Measurements from ENCODE around the gene OR1I1. TPM values are rescaled to one million over a fixed set of nuclear protein-coding genes. Genes with fewer than 3 reads are reported as not detected.
"Not testable (repeated sequence)": the region's sequence is repeated elsewhere in the genome, so short reads cannot be mapped to it uniquely, and the experiment has no call there.

OR1I1 gene
- total RNA-seq, 2 experiments from 2014 or later, result not detected

GRCh38 chr19:15072930-15073647 is 8.9 kb upstream of the OR1I1 start:
- POLR2A ChIA-PET, result no interaction called here
- DNase-seq, result no peak
- Mint-ChIP-seq H3K4me1 (no peaks in the 10 kb centered on the region), H3K4me3 (no peak overlapping the region), H3K9me3 (no peaks in the 10 kb centered on the region), H3K36me3 (no peaks in the 10 kb centered on the region), H3K27ac (no peak overlapping the region), H3K27me3 (peaks cover 4% of the 10 kb centered on the region)
- no peak for ATAC-seq (ENCODE audit: low read depth)

DNA sequence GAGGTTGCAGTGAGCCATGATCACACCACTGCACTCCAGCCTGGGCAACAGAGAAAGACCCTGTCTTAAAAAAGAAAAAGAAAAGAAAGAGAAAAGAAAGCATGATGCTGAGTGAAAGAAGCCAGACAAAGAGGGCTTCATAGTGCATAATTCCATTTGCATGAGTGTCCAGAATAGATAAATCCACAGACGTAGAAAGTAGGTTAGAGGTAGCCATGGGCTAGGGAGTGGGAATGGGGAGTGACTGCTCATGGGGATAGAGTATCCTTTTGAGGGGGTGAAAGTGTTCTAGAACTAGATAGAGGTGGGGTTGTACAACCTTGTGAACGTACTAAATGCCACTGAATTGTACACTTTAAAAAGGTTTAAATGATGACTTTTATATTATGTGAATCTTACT is 7.6 kb upstream of the OR1I1 start:
- no peaks in the 10 kb centered on the region for H3K4me1 Mint-ChIP-seq
- POLR2A ChIA-PET, result no interaction called here

DNA sequence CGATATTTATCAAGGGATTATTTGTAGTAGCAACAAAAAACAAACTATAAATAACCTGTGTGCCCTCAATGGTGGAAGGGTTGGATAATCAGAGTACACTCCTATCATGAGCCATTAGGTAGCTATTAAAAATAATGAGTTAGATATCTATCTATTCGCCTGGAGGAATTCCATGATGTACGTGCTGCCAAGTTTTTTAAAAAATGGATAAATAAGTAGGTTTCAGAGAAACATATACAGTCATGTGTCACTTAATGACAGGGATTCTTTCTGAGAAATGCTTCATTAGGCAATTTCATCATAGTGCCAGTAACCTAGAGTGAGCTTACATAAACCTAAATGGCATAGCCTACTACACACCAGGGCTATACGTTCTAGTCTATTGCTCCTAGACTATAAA is 6.2 kb upstream of the OR1I1 start:
- Mint-ChIP-seq H3K4me1 (no peaks in the 10 kb centered on the region), H3K36me3 (no peaks in the 10 kb centered on the region), H3K27me3 (peaks cover 4% of the 10 kb centered on the region), H3K4me3 (no peak overlapping the region), H3K27ac (no peak overlapping the region), H3K9me3 (no peaks in the 10 kb centered on the region)
- no peak for DNase-seq
- POLR2A ChIA-PET, result no interaction called here
- no peak for ATAC-seq (ENCODE audit: low read depth)

More for the DNA sequence above, 7.6 kb upstream of the OR1I1 start:
- no peak overlapping the region for H3K27ac Mint-ChIP-seq
- no peaks in the 10 kb centered on the region for H3K36me3 Mint-ChIP-seq
- ATAC-seq (ENCODE audit: low read depth), result no peak
- DNase-seq, result no peak
- H3K27me3 Mint-ChIP-seq, result peaks cover 4% of the 10 kb centered on the region
- no peak overlapping the region for H3K4me3 Mint-ChIP-seq
- no peaks in the 10 kb centered on the region for H3K9me3 Mint-ChIP-seq

DNA sequence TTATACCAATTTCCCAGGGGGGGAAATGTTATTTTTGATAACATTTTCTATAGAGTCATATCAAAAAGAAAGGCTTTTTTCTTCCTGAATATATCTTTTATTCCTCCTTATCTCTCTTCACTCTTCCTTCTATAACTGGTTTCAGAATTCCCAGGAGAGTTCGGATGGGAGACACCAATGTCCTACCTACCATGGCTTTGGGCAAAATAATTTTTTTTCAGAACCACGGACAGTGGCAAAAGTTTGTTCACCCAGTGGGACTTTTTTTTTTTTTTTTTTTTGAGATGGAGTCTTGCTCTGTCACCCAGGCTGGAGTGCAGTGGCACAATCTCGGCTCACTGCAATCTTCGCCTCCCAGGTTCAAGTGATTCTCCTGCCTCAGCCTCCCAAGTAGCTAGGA is 2.0 kb upstream of the OR1I1 start:
- H3K9me3 Mint-ChIP-seq; DNase-seq; H3K27me3 Mint-ChIP-seq; POLR2A ChIA-PET; H3K36me3 Mint-ChIP-seq; H3K4me3 Mint-ChIP-seq; ATAC-seq (ENCODE audit: low read depth); H3K27ac Mint-ChIP-seq; H3K4me1 Mint-ChIP-seq: not testable (repeated sequence)

- Mint-ChIP-seq H3K27me3 (peaks cover 6% of the 10 kb centered on the region), H3K36me3 (no peaks in the 10 kb centered on the region), H3K4me1 (no peaks in the 10 kb centered on the region), H3K27ac (no peak overlapping the region), H3K9me3 (no peaks in the 10 kb centered on the region), H3K4me3 (no peak overlapping the region)
- DNase-seq (no peak), ATAC-seq (ENCODE audit: low read depth) (no peak)
- POLR2A ChIA-PET, result no interaction called here
Observed at GRCh38 chr19:15087182-15087581, 5.2 kb downstream of the OR1I1 start.

DNA sequence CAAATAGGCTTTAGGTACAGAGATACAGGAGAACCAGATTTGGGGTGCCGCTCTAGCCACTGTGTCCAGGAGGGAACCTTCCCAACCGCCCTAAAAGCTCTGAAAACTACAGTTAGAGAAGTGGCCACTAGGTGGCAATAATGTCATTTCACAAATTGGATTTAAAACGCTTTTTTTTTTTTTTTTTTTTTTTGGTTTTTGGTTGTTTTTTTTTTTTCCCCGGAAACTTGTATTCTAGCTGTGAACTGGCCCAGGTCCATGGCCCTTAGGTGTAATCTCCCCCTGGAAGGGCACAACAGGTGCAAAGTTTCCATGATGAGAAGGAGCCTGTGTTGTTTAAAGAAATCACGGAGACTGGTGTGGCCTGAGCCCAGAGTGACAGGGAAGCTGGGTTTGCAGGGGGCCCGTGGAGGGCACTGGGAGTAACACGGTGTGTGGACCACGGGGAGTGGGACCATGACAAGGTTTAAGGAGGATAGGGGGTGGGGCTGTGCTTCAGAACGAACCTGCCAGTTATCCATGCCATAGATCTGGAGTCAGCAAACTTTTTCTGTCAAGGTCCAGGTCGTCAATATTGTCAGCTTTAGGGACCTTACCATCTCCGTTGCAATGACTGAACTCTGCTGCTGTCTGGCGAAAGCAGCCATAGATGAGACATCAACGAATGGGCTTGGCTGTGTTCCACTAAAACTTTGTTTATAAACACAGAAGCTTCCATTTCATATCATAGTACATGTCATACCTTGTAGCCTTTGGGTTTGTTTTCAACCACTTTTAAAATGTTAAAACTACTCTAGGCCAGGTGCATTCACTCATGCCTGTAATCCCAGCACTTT is 10.1 kb downstream of the OR1I1 start:
- H3K36me3 Mint-ChIP-seq, result no peaks in the 10 kb centered on the region
- peak; percentile 42 for ATAC-seq (ENCODE audit: low read depth)
- POLR2A ChIA-PET, result interaction anchor here (0.6 to 1.0 kb wide), 3 partner anchors 425 to 1138 kb away, joined by 3 to 4 read pairs (median 3); no protein-coding TSS in a partner anchor
- H3K4me3 Mint-ChIP-seq, result no peak overlapping the region
- H3K27ac Mint-ChIP-seq, result no peak overlapping the region
- no peaks in the 10 kb centered on the region for H3K9me3 Mint-ChIP-seq
- DNase-seq, result no peak
- peaks cover 4% of the 10 kb centered on the region for H3K27me3 Mint-ChIP-seq
- H3K4me1 Mint-ChIP-seq, result no peaks in the 10 kb centered on the region

- POLR2A ChIA-PET, result no interaction called here
- DNase-seq, result no peak
- Mint-ChIP-seq H3K27ac (no peak overlapping the region), H3K4me1 (no peaks in the 10 kb centered on the region), H3K9me3 (no peaks in the 10 kb centered on the region), H3K36me3 (no peaks in the 10 kb centered on the region), H3K27me3 (peaks cover 4% of the 10 kb centered on the region), H3K4me3 (no peak overlapping the region)
- ATAC-seq (ENCODE audit: low read depth), result no peak
Observed at GRCh38 chr19:15093001-15093400, 11.0 kb downstream of the OR1I1 start.

DNA sequence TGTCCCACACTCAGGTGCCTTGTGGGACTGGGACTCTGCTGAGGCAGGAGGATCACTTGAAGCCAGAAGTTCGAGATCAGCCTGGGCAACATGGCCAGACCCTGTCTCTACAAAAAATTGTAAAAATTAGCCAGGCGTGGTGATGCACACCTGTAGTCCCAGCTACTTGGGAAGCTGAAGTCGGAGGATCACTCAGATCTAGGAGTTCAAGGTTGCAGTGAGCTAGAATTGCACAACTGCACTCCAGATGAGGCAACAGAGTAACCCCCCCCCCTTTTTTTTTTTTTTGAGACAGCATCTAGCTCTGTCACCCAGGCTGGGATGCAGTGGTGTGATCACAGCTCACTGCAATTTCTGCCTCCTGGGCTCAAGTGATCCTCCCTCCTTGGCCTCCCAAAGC is 14.2 kb downstream of the OR1I1 start:
- Mint-ChIP-seq H3K4me1 (no peaks in the 10 kb centered on the region), H3K27ac (no peak overlapping the region), H3K9me3 (no peaks in the 10 kb centered on the region), H3K27me3 (no peaks in the 10 kb centered on the region), H3K4me3 (no peak overlapping the region), H3K36me3 (no peaks in the 10 kb centered on the region)
- POLR2A ChIA-PET, result no interaction called here
- ATAC-seq (ENCODE audit: low read depth) (no peak), DNase-seq (no peak)

GRCh38 chr19:15097980-15098379 is 16.0 kb downstream of the OR1I1 start:
- ATAC-seq (ENCODE audit: low read depth); H3K9me3 Mint-ChIP-seq: not testable (repeated sequence)

DNA sequence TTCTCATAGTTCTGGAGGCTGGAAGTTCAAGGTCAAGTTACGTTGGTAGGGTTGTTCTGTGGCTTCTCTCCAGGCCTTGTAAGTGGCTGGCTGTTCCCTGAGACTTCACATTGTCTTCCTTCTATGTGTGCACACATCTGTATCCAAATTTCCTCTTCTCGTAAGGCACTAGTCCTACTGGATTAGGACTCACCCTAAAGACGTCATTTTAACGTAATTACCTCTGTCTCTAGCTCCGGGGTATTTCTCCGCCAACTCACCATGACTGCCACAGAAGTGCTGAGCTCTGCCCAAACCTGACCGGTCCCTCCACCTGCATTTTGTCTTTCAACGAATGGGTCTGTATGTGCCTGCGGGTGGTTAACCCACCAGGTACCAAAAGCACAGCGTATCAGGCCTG is 16.4 kb downstream of the OR1I1 start:
- Mint-ChIP-seq H3K4me3 (no peak overlapping the region), H3K36me3 (peaks cover under 1% of the 10 kb centered on the region), H3K9me3 (peaks cover 5% of the 10 kb centered on the region), H3K27me3 (no peaks in the 10 kb centered on the region), H3K27ac (no peak overlapping the region), H3K4me1 (no peaks in the 10 kb centered on the region)
- ATAC-seq (ENCODE audit: low read depth), result no peak
- no peak for DNase-seq
- POLR2A ChIA-PET, result no interaction called here

More at GRCh38 chr19:15097980-15098379, 16.0 kb downstream of the OR1I1 start:
- DNase-seq, H3K36me3 Mint-ChIP-seq, H3K27me3 Mint-ChIP-seq, H3K27ac Mint-ChIP-seq, H3K4me1 Mint-ChIP-seq, POLR2A ChIA-PET, H3K4me3 Mint-ChIP-seq: not testable (repeated sequence)

- DNase-seq (no peak), ATAC-seq (ENCODE audit: low read depth) (no peak)
- Mint-ChIP-seq H3K36me3 (peaks cover 3% of the 10 kb centered on the region), H3K27me3 (no peaks in the 10 kb centered on the region), H3K4me3 (no peak overlapping the region), H3K9me3 (peaks cover 8% of the 10 kb centered on the region), H3K4me1 (no peaks in the 10 kb centered on the region), H3K27ac (no peak overlapping the region)
- POLR2A ChIA-PET, result no interaction called here
Observed at GRCh38 chr19:15099017-15099582, 17.1 kb downstream of the OR1I1 start.

- H3K4me3 Mint-ChIP-seq, result no peak overlapping the region
- H3K4me1 Mint-ChIP-seq, result peaks cover 1% of the 10 kb centered on the region
- POLR2A ChIA-PET, result interaction anchor here (0.7 to 0.9 kb wide), 2 partner anchors 24 to 318 kb away, joined by 3 to 4 read pairs; partner anchors contain the start of gene AKAP8L
- DNase-seq (no peak), ATAC-seq (ENCODE audit: low read depth) (peak; percentile 60)
- H3K9me3 Mint-ChIP-seq, result peaks cover 15% of the 10 kb centered on the region
- no peak overlapping the region for H3K27ac Mint-ChIP-seq
- peaks cover 3% of the 10 kb centered on the region for H3K36me3 Mint-ChIP-seq
- peaks cover 11% of the 10 kb centered on the region for H3K27me3 Mint-ChIP-seq
Observed at GRCh38 chr19:15101479-15102082, 19.6 kb downstream of the OR1I1 start.

GRCh38 chr19:15104003-15104402 is 22.0 kb downstream of the OR1I1 start:
- Mint-ChIP-seq H3K9me3 (peaks cover 15% of the 10 kb centered on the region), H3K27me3 (peaks cover 15% of the 10 kb centered on the region), H3K36me3 (peaks cover 3% of the 10 kb centered on the region), H3K4me1 (peaks cover 8% of the 10 kb centered on the region), H3K27ac (no peak overlapping the region), H3K4me3 (no peak overlapping the region)
- ATAC-seq (ENCODE audit: low read depth) (no peak), DNase-seq (no peak)
- POLR2A ChIA-PET, result interaction anchor here (0.5 kb wide), 1 partner anchor 58 kb away, joined by 3 read pairs; no protein-coding TSS in a partner anchor

All from activated naive CD8-positive, alpha-beta T cell treated with anti-CD3 and anti-CD28 coated beads, Interleukin-2, amount 10 ng/mL, durations not matched to agents 7 days and 5 days (primary cell).